NCI-H146 (cell line): ENCODE results near the gene SBF2.
A peak's percentile ranks its signal among the peaks of the same experiment; 100 is the strongest.

Experiments
- DNase-seq: peaks from one replicate; lab custom pipeline; 2025; lab: John Stamatoyannopoulos, UW

SBF2 gene

DNA sequence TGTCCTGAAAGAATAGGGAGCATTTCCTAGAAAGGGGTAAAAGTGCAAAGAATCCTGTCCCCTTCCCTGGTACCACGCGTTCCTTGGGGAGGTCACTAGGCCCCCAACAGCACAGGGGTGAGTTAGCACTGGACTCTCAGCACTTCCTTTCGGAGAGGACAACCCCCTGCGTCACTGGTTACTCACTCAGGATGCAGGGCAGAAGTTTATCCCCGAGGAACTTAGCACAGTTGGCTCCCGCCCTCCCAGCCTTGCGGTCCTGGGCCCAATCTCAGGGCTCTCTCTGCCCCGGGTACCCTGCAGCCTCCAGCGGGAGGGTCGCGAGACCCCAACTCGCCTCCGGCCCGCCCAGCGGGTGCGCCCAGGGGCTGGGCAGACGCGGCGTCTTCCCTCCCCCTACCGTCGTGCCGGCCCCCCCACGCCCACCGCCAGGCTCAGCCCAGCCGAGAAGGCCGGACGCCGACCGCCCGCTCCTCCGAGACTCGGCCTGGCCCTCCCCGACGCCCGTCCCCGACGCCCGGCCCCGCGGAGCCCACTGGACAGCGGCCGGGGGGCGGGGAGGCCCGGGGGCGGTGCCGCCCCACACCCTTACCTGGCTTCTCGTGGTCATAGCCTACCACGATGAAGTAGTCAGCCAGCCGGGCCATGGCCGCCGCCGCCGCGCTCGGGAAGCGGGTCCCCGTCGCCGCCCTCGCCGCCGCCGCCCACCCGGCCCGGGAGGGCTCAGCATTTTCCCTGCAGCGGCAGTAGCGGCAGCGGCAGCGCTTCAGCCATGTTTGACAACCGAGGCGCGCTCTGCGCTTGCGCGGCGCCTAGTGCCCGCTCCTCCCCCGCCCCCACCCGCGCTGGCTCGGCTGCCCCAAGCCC lies at the start of gene SBF2:
SBF2 (minus strand) TSS at position 797 of the 867 bp plus-strand sequence; CDS start at position 647, 150 bp downstream.
- DNase-seq: peak; percentile 85

DNA sequence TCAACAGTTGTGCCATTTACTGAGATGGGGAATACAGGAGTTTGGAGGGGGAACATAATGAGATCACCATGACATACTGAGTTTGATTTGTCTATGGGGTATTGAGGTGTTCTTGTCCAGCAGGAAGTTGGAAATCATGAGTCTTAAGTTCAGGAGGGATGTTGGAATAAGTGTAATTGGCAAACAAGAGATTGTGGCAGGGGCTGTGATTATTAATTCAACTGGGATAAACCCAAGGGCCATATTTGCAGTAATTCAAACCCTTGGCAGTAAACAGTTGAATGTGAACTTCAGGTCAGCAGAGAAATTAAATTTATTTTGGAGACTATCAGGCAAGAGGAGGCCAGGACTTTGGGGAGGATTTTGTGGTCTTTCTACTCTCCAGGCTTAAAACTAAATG lies 44.3 kb upstream of the SBF2 start:
- DNase-seq: no peak

DNA sequence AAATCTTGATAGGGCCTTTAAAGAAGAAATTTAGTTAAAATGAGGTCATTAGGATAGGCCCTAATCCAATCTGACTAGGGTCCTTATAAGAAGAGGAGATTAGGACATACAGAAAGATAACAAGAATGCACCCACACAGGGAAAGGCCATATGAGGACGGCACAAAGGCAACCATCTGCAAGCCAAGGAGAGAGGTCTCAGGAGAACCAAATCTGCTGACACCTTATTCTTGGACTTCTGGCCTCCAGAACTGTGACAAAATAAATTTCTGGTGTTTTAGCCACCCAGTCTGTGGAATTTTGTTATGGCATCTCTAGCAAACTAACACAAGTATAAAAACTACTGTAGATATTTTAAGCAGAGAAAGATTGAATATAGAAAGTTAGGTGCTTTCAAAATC lies 39.5 kb upstream of the SBF2 start:
- no peak for DNase-seq

DNA sequence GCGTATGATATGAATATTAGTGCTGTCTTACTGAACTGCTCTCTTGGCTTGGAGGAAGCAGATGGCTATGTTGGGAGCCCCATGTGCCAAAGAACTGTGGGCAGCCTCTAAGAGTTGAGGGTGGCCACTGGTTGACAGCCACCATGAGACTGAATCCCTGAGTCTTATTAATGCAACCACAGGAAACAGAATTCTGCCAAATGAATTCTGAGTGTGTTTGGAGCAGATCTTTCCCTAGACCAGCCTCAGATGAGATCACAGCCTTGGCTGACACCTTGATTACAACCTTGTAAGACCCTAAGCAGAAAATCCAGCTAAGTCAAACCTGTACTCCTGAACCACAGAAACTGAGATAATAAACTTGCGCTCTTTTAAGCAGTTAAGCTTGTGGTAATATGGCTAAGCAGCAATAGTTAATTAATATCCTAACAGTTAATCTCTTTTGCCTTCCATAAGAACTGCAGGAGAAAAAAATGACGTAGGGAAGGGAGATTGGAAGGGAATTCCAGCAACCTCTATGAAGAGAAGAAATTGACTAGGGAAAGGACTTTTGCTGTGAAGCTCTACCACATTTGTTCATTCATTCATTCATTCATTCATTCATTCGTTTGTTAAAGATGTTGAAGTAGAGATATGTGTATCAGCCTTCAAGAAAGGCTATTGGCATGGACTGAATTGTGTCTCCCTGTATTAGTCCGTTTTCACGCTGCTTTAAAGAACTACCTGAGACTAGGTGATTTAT lies 37.7 kb upstream of the SBF2 start:
- no peak for DNase-seq

DNA sequence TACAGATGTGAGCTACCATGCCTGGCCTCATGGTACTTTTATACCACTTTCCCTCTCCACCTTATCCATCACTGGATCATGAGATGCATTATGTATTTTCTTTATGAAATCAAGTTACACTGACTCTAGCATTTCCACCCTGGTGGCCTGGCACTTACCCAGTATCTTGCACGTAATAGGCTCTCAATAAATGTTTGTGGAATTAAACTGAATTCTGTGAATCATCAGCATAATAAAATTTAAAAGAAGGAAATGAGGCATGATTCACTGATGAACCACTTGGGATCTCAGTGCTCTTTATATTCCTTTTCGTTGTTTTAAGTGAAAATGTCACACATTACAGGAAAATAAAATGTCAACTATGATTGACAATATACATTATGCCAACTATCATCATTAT lies 35.9 kb upstream of the SBF2 start:
- no peak for DNase-seq

DNA sequence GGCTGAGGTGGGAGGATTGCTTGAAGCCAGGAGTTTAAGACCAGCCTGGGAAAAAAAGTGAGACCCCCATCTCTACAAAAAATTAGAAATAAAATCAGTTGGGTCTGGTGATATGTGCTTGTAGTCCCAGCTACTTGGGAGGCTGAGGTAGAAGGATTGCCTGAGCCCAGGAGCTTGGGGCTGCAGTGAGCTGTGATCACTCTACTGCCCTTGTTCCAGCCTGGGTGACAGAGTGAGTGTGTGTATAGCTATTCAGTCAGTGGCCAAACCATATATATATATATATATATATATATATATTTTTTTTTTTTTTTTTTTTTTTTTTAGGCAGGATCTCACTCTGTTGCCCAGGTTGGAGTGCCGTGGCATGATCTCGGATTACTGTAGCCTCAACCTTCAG lies 35.3 kb upstream of the SBF2 start:
- no peak for DNase-seq

DNA sequence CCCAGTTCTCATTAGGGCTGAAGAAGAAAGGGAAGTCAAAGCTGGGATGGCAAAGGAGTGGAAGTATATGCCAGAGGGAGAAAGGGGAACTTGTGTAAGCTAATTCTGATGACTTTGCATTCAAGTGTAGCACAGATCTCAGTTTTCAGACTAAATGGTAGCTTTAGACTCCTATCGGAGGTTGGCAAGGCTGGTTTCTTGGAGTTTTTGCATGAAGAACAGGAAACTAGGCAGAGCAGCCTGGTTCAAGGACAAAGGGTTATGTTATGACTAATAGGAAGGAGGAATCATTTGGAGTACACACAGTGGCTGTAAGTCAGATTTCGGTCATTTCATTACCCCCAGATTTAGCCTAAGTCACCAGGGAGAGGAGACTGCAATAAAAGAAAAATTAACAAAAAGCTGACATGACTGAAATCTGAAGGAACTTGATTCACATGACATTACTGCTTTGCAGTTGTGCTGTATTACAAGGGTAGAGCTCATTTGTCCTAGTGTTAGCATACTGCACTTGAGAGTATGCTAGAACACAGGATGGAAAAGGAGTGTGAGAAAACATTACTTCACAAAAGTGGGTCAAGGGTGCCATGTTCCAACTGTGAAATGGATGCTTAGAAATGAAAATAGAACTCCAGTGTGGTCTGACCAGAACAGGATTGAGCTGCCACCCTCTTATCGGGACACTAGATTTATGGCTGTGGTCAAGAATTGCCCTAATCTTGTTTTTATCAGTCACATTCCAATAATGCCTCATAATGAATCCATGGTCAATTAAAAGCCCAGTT lies 34.5 kb upstream of the SBF2 start:
- no peak for DNase-seq

DNA sequence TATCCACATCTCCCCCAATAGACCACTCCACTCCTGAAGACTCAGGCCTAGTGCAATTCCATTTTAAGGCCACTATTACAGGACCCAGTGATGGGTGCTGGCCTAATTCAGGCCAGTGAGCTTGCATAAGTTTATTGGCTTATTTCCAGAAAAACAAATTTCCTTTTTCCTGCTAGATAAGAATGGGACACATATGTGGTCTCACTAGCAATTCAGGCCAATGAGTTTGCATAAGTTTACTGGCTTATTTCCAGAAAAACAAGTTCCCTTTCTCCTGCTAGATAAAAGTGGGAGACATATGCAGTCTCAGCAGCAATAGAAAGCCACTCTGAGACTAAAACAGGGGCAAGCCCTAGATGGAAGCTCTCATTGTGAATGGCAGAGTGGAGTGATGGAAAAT lies 33.2 kb upstream of the SBF2 start:
- no peak for DNase-seq

DNA sequence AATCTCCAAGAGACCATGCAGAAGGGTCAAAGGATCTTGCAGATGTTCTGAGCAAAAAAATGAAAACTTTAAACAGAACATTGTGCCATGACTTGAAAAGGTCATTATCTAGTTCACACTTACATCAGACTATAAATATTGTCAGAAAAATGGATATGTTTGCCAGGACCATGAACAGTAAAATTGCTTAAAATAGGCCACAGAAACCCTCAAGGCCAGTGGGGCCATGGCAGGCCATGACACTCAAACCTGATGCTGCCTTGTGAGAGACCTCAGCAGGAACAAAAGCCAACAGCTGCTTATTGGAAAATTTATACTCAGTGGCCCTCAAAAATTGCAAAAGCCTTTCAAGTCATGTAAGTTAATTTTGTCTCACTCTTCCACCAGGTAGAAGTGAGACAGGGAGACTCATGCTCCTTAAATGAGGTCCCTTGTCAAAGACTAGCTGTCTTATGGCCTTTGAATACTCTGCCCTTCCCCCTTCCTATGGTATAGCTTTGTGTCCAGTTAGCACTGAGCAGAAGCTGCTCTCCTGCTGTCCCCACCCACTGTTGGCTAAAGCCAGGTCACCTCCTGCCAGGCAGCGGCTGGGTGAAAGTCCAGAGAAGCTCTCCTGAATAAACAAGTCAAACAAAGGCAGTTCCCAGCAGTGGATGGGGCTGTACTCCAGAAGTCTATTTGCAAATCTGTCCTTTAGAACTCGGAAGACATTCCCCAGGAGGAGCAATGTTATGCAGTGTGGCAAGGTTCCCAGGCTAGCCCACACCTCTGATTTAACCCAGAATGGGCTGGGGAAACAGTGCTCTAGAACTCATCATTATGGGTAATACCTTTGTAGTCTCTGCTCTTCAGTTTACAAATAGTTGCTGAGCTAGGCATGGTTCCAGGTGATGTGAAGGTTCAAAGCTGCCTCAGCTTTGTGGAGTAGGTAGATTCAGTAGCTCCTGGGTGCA lies 32.3 kb upstream of the SBF2 start:
- DNase-seq: peak; percentile 95

DNA sequence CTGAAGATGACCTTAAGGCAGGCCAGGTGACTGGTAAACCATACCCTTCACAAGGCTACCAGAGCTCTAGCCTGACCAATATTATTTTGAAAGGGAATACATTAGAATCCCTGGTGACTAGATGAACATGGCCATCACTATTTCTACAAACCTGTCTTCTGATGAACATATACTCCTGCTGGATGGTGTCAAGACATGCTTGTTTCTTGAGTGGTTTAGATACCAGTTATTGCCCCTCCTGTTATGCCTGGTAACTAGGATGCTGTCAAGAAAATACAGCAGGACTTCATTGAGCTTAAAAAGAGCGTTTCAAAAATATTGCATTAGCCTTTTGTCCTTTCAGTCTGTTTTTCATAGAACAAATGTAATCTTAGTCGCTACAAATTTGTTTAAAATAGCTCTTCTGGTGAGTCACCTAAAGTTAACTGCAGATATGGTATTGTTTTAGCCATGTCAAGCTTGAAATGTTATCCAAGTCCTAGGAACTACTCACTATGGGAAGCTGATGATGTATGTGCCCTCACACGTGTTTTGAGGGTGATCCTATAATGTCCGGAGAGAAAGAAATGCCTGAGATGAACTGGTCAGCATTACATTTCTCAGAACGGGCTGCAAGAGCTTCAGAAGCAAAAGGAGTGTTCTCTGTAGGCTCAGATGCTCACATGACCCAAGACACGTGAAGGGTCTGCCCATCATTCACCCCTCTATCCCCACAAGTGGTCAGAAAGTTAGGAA lies 31.4 kb upstream of the SBF2 start:
- no peak for DNase-seq

DNA sequence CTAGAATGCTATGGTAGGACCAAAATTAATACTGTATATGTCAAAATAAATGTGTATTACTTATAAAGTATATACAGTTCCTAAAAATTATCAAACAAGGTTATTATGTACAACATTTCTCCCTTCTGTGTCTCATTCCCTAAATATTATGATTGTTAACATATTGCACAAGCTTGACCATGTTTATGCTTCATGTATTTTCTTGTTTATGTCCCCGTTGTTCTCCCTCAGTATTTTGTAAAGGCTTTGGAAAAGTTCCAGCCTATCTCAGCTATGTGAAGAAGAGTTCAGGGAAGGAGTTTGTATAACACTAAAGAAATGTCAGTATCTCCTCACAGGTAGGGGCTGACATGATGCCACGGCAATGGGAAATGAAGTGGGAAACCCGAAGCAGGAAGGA lies 30.5 kb upstream of the SBF2 start:
- no peak for DNase-seq

DNA sequence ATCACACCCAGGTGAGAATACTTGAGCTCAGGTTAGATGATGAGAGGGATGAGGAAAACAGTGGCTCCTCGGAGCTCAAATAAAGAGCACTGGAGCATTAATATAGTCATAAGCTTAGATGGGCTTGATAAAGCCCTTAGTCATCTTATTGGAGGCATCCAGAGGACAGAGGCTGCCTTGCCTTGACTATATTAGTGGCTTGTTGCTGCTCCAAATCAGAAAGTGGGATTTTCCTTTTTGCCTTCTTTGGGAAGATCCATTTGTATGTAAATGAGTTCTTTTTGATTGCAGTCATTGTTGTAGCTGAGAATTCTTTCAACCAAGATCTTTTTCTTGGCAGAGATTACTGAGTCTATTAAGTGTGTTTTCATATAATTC lies 29.8 kb upstream of the SBF2 start:
- DNase-seq: no peak

DNA sequence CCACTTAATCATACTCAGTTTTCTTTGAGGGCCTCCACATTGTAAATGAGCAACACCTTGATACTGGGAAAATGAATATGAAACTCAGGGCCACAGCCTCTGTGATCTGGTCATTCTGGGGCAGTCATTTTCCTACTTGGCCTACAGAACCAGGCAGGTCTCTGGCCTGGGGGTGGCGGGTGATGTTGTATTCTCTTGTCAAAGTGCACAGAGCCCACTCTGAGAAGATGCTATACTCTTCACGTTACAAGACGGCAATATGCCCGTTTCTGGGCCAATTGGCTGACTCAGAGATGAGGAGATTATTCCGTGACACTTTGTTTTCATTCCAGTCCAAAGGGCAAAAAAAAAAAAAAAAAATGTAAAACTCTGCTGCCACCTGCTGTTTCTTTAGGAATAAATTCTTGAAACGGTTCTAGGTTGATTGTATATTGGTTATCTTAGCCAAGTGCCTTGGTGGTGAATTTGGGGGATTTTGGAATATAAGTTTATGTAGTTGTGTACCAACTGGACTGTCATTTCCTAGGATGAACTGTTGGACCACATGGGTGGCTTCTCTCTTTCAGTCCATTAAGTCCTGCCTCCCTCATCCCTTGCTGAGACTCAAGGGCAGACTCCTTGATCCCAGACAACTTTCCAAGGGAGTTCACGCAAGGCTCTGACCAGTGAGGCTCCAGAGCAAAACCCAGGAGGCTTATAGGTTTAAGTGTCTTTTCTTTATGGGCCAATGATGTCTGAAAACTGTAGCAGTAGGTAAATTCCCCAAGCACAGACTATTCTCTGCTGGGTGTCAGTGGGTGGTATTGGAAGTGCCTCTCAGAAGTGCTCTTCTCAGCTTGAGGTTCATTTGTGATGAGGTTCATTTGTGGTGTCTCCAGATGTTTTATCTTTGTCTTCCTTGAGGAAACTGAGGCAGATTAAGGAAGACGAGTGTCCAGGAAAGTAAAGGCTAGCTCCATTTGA lies 29.1 kb upstream of the SBF2 start:
- DNase-seq: peak; percentile 65

DNA sequence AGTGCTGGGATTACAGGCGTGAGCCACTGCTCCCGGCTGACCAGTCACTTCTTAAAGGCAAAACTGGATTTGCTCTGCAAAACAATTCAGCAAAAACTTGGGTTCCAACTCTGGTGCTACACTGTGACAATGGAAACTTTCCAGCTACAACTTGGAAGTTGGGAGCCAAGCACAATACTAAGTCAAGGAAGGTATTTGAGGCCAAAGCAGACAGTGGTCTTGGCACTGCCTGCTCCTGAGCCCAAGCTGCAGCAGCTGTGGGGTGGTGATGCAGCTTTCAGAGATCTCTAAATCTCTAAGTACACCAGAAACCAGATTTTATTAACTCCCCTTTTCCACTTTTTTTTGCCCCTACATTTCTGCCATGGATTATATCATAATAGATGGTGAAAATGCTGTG lies 28.4 kb upstream of the SBF2 start:
- no peak for DNase-seq

DNA sequence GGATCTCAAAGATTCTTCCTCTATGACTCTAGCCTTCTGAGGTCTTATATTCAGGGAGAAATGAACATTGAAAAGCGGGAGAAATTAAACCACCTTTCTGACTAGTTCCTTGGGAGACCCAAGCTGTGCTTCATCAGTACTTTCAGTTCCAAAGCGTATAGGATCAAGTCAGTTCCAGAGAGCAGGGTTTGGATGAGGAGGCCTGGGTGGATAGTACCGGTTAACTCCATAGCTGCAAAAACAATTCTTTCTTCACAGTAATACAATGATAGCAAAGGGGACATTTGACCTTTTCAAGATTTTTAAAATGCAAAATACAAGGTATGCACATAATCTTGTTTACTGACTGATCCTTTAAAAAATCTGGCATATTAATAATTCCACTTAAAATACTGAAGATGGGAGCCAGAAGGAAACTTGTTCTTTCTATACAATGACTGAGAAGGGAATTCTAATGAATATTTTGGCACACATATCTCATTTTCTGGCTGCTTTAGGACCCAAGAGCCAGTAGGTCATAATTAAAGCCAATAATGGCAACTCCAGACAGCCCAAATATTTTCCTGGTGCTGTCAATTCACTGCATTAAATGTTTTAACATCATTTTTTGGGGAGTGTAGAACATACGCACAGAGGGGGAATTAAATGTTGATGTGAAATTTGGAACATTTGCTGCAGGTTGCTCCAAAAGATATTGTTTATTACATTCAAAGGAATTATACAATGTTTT lies 26.9 kb upstream of the SBF2 start:
- DNase-seq: no peak

DNA sequence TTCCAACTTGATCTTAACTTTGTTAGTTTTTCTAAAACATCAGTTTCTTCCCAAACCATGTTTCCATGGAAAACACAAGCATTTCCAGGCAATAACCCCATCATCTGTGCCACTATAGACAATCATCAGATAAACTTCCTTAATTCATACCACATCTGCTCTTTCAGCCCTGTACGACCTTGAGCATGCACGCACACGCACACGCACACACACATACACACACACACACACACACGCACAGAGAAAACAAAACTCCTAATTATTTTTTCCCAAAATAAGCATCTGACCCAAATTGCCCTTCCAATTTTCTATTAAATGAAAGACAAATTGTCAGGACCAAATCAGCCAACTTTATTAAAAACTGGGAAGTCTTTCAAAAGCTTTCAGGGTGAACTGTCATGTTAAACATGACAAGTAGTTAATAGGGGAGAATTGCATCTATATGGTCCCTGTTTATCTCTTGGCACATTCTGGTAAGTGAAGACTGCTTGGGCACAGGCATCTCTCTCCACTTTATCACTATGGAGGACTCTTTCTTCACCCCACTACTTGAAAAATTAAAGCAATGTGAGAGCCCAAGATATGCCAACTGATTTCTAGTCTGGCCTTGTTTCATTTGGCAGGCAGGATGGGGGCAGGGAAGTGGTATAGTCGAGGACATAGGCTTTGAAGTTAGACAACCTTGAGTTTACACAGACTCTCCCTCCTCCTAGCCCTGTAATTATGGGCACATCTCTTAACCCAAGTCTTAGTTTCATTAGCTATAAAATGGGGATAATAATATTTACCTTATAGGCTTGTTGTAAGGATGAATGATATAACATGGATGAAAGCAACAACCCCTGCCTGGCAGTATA lies 25.9 kb upstream of the SBF2 start:
- no peak for DNase-seq

DNA sequence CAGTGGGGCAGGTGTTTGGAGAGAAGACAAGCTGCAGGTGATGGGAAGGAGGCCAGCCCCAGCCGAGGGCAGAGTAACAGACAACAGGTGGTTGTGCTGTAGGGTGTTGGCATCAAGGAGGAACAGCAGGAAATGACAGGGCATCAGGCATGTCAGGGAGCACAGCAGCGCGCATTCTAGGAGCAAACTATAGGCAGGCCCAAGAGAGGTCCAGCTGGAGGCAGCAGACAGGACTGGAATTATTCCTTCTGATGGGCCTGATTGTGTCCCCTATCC lies 24.4 kb upstream of the SBF2 start:
- peak; percentile 87 for DNase-seq
